Type B pancreatic cell (in vitro differentiated cells): ENCODE results near the gene ZNF343. TPM values are rescaled to one million over a fixed set of nuclear protein-coding genes. Genes with fewer than 3 reads are reported as not detected.
A peak's percentile ranks its signal among the peaks of the same experiment; 100 is the strongest.

Experiments
- DNase-seq: peaks from one replicate; pipeline ENCODE4 v3.0.0; 2021; ENCODE audit warnings: mixed read lengths; ENCODE audit not compliant: unreplicated experiment; ENCODE audit errors: extremely low spot score
- H3K27ac Mint-ChIP-seq: 2 replicates; pipeline ENCODE4 v1.8.0; 2021; ENCODE audit warnings: mild to moderate bottlenecking, mixed read lengths
- H3K27me3 Mint-ChIP-seq: 2 replicates; pipeline ENCODE4 v1.8.0; 2021; ENCODE audit warnings: mixed read lengths
- H3K36me3 Mint-ChIP-seq: 2 replicates; pipeline ENCODE4 v1.8.0; 2021; ENCODE audit warnings: mixed read lengths
- H3K4me1 Mint-ChIP-seq: one replicate; pipeline ENCODE4 v1.8.0; 2021; ENCODE audit warnings: mixed read lengths; ENCODE audit not compliant: unreplicated experiment
- H3K4me3 Mint-ChIP-seq: 2 replicates; pipeline ENCODE4 v1.8.0; 2021; ENCODE audit warnings: mild to moderate bottlenecking, mixed read lengths
- H3K9me3 Mint-ChIP-seq: 2 replicates; pipeline ENCODE4 v1.8.0; 2021; ENCODE audit warnings: mixed read lengths
- CTCF ChIP-seq: fragments of 200-600 bp; sonication (generic); conservative IDR thresholded peaks from 2 replicates; pipeline ENCODE4 v1.5.0; 2021; ENCODE audit warnings: antibody characterized with exemption, mild to moderate bottlenecking
- total RNA-seq: library from RNA; stranded (reverse); gene quantifications from 2 replicates; pipeline ENCODE4 v1.2.1, GENCODE V29; 2021; ENCODE audit warnings: low replicate concordance

ZNF343 gene
- total RNA-seq, 1 donor from 2014 or later = 16.6 TPM

- no peak for DNase-seq
- TF ChIP-seq CTCF = no peak
- no peak overlapping the region for H3K27ac Mint-ChIP-seq
- H3K4me1 Mint-ChIP-seq = no peaks in the 10 kb centered on the region
- H3K9me3 Mint-ChIP-seq = no peaks in the 10 kb centered on the region
- H3K4me3 Mint-ChIP-seq = no peak overlapping the region
- H3K27me3 Mint-ChIP-seq = no peaks in the 10 kb centered on the region
- peaks cover 19% of the 10 kb centered on the region for H3K36me3 Mint-ChIP-seq
Measured at GRCh38 chr20:2455771-2456497, 52.8 kb downstream of the ZNF343 start.

- no peaks in the 10 kb centered on the region for H3K9me3 Mint-ChIP-seq
- TF ChIP-seq CTCF = no peak
- H3K4me1 Mint-ChIP-seq = no peaks in the 10 kb centered on the region
- H3K27me3 Mint-ChIP-seq = no peaks in the 10 kb centered on the region
- DNase-seq = no peak
- no peak overlapping the region for H3K4me3 Mint-ChIP-seq
- H3K36me3 Mint-ChIP-seq = peaks cover 1% of the 10 kb centered on the region
- no peak overlapping the region for H3K27ac Mint-ChIP-seq
Measured at GRCh38 chr20:2453792-2454191, 54.9 kb downstream of the ZNF343 start.

DNA sequence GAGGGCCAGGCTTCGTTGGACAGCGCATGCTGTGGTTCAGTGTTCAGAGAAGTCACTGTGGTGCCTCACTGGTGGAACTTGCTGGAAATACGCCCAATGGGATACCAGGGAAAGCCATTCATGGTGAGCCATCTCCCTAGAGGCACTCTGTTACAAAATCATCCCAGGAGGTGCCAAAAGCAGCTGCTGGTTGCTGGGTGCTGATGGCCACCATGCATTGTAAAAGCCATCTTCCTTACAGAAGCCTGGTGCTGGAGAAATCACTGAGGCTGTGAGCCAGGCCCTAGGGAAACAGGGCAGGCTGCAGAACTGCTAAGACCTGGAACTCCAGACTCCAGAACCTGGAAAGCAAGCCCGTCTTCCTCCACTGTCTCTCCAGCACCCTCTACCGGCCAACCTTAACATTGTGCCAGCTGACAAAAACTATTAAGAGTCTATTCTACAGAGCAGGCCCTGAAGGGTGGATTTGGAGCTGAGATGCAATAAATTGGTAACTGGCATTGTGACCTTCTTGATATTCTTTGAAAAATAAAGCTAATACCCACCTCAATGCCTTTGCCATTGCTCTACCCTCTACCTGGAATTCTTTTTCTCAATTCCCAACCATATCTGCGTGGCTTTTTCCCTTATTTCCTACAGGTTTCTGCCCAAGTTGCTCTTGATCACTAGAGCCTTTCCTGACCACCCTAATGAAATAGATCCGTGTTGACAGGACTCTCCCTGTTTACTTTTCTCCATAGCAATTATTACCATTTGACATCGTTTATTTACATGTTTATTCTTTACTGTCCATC, 56.6 kb downstream of the ZNF343 start:
- Mint-ChIP-seq H3K9me3 (no peaks in the 10 kb centered on the region), H3K27me3 (no peaks in the 10 kb centered on the region), H3K4me1 (no peaks in the 10 kb centered on the region), H3K27ac (no peak overlapping the region), H3K4me3 (no peak overlapping the region), H3K36me3 (no peaks in the 10 kb centered on the region)
- peak; percentile 84 for DNase-seq
- peak; percentile 87 for TF ChIP-seq CTCF

GRCh38 chr20:2451422-2451821, 57.3 kb downstream of the ZNF343 start:
- H3K4me1 Mint-ChIP-seq = no peaks in the 10 kb centered on the region
- no peak overlapping the region for H3K27ac Mint-ChIP-seq
- no peaks in the 10 kb centered on the region for H3K9me3 Mint-ChIP-seq
- H3K36me3 Mint-ChIP-seq = no peaks in the 10 kb centered on the region
- no peaks in the 10 kb centered on the region for H3K27me3 Mint-ChIP-seq
- H3K4me3 Mint-ChIP-seq = no peak overlapping the region
- no peak for DNase-seq
- no peak for TF ChIP-seq CTCF

- TF ChIP-seq CTCF = no peak
- Mint-ChIP-seq H3K9me3 (no peaks in the 10 kb centered on the region), H3K4me1 (no peaks in the 10 kb centered on the region), H3K27me3 (no peaks in the 10 kb centered on the region), H3K36me3 (no peaks in the 10 kb centered on the region), H3K4me3 (no peak overlapping the region), H3K27ac (no peak overlapping the region)
- DNase-seq = no peak
Measured at GRCh38 chr20:2449386-2449785, 59.3 kb downstream of the ZNF343 start.
